ENCODE data around the gene SSBP3.
A peak's percentile ranks its signal among the peaks of the same experiment; 100 is the strongest.
"Not testable (repeated sequence)": the region's sequence is repeated elsewhere in the genome, so short reads cannot be mapped to it uniquely, and the experiment has no call there.

The SSBP3 gene

DNA sequence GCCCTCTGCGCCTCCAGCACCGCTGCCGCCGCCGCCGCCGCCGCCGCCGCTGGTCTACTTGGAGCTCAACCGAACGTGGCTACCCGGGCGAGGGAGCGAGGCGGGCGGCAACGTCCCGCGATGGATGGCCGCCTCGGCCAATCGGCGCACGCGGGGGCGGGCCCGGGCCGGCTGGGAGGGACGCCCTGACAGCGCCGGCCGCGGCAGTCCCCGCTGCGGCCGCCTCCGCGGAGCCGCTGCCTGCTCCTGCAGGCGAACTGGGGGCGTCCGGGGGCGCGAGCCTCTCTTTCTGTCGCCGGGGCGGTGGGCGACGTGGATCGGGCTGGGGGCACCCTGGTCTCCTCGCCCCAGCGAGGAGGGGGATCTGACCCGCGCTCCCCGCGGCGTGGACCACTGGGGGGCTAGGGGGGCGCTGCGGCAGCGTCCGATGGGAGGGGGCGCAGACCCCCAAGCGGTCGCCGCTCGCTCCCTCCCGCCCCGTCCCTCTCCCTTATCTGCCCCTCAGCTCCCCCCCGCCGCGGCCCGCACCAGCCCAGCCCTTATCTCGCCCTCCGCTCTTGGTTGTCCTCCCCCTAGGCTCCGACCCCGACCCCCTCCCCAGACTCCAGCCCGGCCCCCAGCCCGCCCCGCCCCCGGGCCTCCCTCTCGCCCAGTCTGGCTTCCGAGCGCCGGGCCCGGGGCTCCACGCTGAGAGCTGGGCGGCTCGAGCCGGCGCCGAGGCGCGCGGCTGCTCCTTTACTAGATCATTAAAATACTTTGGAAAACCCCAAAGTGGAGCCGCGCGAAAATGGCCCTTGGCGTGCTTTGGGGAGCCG, at the start of gene SSBP3:
Gene SSBP3 (minus strand): TSS at position 56 of the 815 bp plus-strand sequence.
- DNase-seq (ENCODE audit: low read depth): peak; percentile 83

DNA sequence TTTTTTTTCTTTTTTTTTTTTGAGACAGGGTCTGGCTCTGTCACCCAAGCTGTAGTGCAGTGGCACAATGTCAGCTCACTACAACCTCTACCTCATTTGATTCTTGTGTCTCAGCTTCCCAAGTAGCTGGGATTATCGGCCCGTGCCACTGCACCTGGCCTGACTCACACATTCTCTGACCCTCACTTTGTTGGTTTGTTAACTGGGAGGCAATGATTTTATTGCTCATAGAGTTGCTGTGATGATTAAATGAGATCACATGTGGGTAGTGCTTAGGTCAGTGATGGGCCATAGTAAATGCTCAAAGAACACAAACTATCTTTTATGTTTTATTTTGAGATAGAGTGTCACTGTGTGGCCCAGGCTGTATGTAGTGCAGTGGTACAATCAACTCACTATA, 47.3 kb upstream of the SSBP3 start:
- DNase-seq (ENCODE audit: low read depth): no peak

DNA sequence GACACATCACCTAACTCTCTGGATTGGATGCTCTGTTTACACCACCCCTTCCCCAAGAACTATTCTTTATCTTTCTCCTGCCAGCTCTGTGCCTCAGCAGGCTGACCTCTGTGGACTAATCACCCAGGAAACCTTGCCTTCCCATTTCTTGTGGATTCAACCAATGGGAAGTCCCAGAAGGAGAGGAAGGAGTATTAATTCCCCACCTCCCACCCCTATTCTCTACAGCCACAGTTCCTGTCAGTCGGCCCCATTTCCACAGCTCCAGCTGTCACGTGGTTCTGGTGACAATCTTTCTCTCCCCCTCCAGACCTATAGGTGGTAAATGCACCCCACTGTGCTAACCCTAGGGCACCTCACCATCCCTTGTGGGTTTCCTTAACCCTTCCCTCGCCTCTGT, 46.8 kb upstream of the SSBP3 start:
- DNase-seq (ENCODE audit: low read depth): no peak

DNA sequence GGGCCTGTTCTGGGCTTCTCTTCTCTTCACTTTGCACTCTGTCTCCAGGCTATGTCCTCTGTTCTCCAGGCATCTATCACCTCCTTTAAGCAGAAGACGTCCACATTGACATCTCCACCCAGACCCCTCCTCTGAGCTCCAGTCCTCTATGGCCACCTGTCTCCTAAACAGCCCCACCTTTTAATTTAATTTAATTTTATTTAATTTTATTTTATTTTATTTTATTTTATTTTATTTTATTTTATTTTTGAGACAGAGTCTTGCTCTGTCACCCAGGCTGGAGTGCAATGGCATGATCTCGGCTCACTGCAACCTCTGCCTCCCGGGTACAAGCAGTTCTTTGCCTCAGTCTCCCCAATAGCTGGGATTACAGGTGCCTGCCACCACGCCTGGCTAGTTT, 43.2 kb upstream of the SSBP3 start:
- DNase-seq (ENCODE audit: low read depth): not testable (repeated sequence)

DNA sequence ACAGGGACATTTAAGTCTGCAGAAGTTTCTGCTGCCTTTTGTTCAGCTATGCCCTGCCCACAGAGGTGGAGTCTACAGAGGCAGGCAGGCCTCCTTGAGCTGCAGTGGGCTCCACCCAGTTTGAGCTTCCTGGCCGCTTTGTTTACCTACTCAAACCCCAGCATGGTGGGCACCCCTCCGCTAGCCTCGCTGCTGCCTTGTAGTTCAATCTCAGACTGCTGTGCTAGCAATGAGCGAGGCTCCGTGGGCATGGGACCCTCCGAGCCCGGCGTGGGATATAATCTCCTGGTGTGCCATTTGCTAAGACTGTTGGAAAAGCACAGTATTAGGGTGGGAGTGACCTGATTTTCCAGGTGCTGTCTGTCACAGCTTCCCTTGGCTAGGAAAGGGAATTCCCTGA, 42.6 kb upstream of the SSBP3 start:
- not testable (repeated sequence) for DNase-seq (ENCODE audit: low read depth)

DNA sequence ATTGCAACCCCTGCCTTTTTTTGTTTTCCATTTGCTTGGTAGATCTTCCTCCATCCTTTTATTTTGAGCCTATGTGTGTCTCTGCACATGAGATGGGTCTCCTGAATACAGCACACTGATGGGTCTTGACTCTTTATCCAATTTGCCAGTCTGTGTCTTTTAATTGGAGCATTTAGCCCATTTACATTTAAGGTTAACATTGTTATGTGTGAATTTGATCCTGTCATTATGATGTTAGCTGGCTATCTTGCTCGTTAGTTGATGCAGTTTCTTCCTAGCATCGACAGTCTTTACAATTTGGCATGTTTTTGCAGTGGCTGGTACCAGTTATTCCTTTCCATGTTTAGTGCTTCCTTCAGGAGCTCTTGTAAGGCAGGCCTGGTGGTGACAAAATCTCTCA, 40.9 kb upstream of the SSBP3 start:
- DNase-seq (ENCODE audit: low read depth): not testable (repeated sequence)

DNA sequence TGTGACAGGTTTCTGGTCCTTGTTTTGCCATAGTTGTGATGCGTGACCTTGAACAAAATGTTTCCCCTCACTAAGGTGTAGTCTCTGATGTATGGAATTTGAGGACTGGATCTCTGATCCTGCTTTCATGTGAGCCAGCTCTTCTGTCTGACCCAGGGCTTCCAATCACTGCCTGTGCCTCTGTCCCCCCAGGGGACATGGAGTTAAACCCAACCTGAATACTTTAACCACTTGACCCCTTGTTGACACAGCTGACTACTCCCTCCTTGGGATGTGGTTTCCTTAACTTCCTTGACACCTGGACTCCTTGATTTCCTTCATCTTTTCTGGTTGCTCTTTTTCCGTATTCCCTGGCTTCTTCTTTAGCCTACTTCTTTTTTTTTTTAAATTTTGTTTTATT, 36.0 kb upstream of the SSBP3 start:
- DNase-seq (ENCODE audit: low read depth): no peak

DNA sequence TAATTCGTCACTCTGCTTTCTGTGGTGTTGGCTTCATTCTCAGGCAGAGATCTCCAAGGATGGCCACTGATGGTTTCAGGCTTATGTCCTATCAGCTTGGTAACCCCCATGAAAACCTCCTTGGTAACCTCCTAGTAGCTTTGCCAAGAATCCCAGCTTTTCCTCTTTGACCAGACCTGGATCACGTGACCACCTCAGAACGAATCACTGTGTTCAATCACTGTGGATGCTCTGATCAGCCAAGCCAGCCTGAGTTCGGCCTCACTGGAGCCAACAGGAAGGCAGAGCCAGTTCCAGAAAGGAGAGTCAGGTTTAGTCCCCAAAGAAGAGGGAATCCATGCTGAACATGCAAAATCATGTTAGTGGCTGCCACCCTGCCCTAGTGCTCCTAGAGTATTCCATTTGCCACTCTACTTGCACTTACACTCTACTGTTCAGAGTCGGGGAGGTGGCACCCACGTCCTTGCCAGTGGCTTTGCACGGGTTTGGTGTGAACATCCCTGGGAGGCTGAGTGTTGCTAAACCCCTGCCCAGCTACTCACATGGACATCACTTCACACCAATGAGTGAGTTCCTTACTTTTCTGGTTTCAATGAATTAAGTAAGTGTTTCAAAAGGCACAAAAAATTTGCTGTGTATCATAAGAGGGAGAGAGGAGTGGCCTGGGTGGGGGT, 33.5 kb upstream of the SSBP3 start:
- DNase-seq (ENCODE audit: low read depth): no peak

DNA sequence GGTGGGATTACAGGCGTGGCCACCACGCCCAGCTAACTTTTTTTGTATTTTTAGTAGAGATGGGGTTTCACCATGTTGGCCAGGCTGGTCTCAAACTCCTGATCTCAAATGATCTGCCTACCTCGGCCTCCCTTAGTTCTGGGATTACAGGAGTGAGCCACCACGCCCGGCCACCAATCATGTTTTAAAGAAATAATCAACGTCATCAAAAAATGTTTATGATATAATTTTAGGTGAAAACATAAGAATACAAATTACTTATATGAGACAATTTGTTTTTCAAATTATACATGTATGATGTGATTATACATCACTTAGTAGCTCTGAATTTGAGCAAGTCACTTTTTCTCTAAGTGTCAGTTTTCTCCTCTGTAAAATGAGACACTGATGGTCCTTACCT, 31.6 kb upstream of the SSBP3 start:
- DNase-seq (ENCODE audit: low read depth): no peak

DNA sequence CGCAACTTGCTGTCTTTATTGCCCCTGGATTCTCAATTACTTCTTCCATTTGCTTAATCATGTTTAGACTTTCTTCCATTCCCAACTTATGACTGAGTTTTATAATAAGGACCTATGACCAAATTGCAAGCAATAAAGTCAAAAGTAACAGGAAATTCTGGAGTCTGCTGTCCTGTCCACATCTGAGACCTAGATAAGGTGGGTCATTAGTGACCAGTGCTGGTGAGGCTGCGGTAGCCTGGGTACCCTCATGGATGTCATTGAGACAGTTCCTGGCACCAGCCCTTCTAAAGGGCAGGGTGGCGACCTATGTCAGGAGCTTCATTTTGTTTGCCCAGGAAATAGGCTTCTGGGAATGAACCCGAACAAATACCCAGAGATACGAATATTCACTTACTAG, 30.6 kb upstream of the SSBP3 start:
- DNase-seq (ENCODE audit: low read depth): no peak

DNA sequence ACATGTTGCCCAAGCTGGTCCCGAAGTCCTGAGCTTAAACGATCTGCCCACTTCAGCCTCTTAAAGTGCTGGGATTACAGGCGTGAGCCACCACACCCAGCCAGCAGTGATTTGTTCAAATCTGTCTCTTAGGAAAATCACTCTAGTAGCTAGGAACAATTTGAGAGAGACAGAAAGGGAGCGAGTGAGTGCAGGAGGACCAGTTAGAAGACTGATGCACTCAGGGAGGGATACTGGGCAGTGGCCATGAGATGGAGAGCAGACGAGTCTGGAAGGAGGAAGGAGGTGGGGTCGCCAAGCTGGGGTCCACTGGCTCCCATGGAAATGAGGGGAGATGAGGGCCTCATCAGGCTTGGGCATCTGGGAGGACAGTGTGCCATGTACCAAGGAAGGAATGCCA, 23.6 kb upstream of the SSBP3 start:
- DNase-seq (ENCODE audit: low read depth): no peak

DNA sequence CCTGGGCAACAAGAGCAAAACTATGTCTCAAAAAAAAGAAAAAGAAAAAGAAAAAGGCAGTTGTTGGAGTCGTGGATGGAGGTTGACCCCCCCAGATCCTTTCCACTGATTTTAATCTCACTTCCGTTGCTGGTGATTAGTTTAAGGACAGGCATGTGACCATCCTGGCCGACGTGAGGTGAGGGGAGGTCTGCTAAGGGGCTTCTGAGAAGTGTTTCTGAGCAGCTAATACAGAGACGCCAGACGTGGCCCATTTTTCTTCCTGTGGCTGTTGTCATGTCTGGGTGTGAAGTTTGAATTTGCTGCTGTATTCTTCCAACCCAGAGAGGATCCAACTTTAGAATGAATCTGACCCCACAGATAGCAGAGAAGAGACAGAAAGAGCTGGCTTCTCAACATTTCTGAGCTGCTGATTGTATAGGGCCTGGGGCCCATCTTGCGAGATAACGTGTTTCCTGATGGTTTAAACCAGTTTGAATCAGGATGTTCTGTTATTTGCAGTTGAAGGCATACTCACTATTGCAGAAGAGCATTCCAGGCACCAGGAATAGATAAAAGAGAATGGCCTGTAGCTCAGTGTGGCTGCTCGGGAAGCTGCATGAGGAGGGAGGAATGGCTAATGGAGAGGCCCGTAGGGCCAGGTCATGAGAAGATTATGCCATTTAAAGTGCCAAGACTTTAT, 22.8 kb upstream of the SSBP3 start:
- DNase-seq (ENCODE audit: low read depth): no peak

DNA sequence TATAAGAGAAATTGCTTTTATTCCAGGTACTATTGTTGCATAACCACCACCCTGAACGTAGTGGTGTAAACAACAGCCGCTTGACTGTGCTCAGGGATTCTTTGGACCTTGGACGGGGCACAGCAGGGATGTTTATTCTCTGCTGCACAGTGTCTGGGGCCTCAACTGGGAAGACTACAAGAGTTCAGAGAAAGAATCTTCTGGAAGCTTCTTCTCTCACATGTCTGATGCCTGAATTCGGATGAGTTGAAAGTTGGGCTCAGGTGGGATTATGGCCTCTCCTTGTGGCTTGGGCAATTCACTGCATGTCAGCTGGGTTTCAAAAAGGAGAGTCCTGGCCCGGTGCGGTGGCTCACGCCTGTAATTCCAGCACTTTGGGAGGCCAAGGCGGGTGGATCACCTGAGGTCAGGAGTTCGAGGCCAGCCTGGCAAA, 19.0 kb upstream of the SSBP3 start:
- no peak for DNase-seq (ENCODE audit: low read depth)

DNA sequence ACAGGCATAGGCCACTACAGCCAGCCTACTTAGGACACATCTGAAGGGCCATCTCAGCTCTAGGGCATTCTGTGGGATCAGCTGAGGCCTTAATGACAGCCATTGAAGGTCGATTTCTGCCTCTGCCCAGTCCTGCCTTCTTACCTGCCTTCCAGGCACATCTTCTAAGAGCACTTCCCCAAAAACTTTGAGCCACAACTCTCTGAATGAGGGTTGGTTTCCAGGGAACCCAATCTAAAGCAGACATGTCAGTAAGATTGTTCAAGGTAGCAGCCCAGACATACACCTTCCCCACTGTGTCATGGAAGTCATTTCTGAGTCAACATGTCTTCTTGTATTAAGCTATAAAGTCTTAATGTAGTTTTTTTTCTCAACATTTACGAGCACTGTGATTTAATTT, 18.2 kb upstream of the SSBP3 start:
- no peak for DNase-seq (ENCODE audit: low read depth)

DNA sequence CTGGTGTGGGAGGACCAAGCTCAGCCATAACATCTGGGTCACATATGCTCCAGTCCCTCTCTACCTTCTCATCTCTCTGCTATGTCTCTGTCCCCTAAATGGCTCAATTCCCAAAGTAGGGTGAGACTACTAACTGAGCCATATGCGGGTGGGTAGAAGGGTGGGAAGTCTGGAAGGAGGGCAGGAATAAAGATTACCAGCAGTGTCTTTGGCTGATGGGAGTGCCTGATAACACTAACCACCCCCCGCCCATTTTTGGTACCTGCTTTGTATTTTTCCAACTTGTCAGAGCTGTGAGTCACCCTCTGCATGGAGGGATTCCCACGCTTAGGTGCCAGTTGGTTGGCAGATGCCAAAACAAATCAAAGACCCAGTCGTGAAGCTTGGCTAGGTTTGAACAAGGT, 14.9 kb upstream of the SSBP3 start:
- no peak for DNase-seq (ENCODE audit: low read depth)

DNA sequence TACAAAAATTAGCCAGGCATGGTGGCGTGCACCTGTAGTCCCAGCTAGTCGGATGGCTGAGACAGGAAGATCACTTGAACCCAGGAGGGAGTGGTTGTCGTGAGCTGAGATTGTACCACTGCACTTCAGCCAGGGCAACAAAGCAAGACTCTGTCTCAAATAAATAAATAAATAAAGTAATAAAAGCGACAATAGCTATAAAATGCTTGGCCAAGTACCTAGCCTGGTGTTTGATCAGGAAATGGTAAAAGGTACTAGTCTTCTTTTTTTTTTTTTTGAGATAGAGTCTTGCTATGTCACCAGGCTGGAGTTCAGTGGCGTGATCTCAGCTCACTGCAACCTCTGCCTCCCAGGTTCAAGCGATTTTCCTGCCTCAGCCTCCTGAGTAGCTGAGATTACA, 12.4 kb upstream of the SSBP3 start:
- DNase-seq (ENCODE audit: low read depth): not testable (repeated sequence)

DNA sequence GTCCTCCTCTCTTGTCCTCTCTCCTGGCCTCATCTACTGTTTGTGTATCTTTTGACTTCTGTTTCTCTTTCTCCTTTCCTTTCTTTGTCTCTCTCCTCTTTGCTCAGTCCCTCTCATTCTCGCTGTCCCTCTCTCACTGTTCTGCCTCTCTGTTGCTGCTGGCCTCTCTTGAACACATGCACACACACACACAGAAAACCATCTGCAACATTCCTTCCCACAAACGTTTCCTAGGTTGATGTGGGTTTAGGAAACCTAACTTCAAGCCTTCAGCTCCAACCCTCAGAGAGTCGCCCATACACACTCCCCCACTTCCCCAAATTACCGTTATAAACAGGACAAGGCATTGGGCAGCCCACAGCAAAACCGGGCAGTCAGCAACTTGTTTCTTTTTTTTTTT, 10.9 kb upstream of the SSBP3 start:
- no peak for DNase-seq (ENCODE audit: low read depth)

DNA sequence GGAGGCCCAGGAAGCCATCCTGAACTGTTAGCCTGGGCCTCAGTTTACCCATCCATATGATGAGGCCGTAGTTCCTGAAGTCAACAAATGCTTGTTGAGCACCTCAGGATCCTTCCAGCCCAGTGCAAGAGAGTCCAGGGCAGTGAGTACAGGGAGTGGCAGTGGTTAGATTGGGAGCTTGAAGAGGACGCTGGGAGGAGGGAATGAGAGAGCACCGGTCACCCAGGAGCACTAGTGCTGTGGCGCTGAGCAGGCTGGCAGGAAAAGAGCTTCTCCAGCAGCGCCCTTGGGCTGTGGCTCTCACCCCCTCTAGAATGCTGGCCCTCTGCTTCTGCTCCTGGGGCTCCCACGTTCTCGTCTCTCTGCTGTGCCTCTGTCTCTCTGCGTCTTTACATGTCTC, 10.2 kb upstream of the SSBP3 start:
- DNase-seq (ENCODE audit: low read depth): no peak

DNA sequence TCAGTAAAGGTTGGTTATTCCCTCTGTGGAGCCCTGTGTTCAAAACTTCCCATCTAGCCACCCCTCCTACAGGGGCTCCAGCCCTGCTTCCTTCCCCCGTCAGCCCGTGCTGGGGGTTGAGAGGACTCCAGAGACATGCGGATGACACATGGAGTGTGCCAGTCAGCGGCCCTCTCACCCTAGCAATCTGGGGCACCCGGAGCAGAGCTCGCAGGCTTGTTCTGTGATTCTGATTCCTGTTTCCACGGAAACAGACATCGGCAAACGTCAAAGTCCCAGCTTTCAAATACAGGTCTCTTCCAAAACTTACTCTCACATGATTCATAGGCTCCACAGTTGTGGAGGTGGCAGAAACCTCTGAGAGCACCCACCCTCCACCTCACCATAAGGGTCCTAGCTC, 9.8 kb upstream of the SSBP3 start:
- DNase-seq (ENCODE audit: low read depth): no peak

DNA sequence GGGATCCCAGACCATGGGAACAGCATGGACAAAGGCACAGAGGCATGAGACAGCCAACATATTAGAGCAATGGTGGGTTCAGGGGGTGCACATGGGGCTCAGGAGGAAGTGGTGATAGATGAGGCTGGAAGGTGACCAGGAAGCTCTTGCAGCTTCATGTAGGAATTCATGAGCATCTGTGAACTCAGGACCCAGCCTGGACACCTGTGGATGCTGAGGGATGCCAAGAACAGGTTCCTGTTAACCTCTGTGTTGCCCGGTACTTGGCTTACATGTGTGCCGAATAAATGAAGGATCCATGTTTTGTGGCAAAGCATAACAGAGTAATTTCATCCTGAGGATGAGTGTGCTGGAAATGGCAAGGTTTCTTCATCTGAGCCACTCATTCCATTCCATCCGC, 9.3 kb upstream of the SSBP3 start:
- DNase-seq (ENCODE audit: low read depth): no peak

DNA sequence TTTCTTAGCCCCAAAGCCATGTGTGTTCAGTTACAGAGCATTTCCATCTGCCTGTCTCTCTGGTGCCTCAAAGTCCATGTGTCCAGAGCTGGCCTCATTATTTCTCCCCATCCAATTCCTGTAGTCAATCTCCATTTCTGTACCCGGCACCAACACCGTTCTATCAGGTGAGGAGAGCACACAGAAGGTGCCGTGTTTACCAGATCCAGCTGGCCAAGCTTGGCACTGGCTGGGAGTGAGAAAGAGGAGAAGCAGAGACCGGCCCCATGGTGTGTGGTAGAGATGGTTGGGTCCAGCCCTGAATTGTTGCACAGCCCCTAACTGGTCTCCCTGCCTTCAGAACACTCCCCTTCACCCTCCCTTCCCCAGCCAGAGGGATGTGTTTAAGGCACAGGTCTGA, 7.5 kb upstream of the SSBP3 start:
- DNase-seq (ENCODE audit: low read depth): no peak

DNA sequence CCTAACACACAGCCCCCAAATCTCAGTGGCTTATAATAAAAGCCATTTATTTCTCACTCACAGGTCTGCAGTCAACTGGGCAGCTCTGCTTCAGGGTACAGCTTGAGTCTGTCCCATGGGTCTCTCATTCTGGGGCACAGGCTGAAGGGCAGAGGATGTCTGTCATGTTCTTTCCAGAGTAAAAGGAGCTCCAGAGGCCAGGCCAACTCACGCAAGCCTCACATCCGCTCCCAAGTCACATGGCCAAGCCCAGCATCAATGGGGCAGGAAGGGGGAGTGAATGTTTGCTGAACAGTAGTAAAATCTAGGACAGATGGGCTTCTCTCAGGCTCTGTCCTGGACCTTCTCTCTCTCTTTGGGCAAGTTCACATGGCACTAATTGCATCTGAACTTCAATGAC, 7.1 kb upstream of the SSBP3 start:
- no peak for DNase-seq (ENCODE audit: low read depth)

DNA sequence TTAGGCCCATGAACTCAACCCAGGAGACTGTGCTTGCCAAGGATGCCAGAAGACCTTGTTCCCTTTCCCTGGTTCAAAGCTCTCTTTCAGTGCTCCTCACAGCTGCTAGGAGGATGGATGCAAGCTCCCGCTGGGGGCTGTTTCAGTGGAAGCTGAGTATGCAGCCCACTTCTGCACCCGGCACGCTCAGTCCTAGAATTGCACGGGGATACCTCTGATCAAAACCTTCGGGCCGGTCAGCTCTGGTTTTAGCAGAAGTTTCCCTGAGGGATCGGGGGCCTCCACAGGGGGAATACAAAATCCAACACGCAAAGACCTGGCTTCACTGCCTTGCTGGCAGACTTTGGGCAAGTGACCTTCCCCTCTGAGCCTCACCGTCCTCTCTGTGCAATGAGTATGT, 4.2 kb upstream of the SSBP3 start:
- no peak for DNase-seq (ENCODE audit: low read depth)

Measured in activated gamma-delta T cell treated with anti-CD3 and anti-CD28 coated beads, Interleukin-2, amount 50 U/mL, for 16 hours (primary cell).